Astrocyte of the cerebellum (primary cell): ENCODE measurements around the gene POLR2H.

Experiments
- DNase-seq: peaks from one replicate; pipeline ENCODE4 v3.0.0-alpha.2; 2011; ENCODE audit warnings: low read depth
- H3K4me3 ChIP-seq: 2 replicates; pipeline ENCODE4 v1.5.1; 2011; ENCODE audit warnings: mild to moderate bottlenecking, low read depth, low read length, moderate library complexity
- CTCF ChIP-seq: IDR thresholded peaks from 2 replicates; pipeline ENCODE4 v1.5.1; 2012; ENCODE audit warnings: low read length, low read depth, moderate library complexity, mild to moderate bottlenecking; ENCODE audit errors: missing control alignments
- in situ Hi-C: cut with HindIII; loops from 2 replicates; pipeline ENCODE4 v1.10.0; 2017; ENCODE audit warnings: low sequenced_read_pairs

The POLR2H gene

GRCh38 chr3:184351511-184352148 lies 9.9 kb upstream of the POLR2H start:
- TF ChIP-seq CTCF: no peak
- no peak overlapping the region for H3K4me3 ChIP-seq
- in situ Hi-C loops: no loop called here
- DNase-seq: no peak

GRCh38 chr3:184352149-184352785 lies 9.2 kb upstream of the POLR2H start:
- no peak overlapping the region for H3K4me3 ChIP-seq
- TF ChIP-seq CTCF: no peak
- DNase-seq: no peak
- in situ Hi-C loops: no loop called here

- no peak for DNase-seq
- no peak overlapping the region for H3K4me3 ChIP-seq
- no peak for TF ChIP-seq CTCF
- in situ Hi-C loops: no loop called here
These were observed 8.5 kb upstream of the POLR2H start for GRCh38 chr3:184352897-184353545.

- in situ Hi-C loops: no loop called here
- TF ChIP-seq CTCF: no peak
- no peak overlapping the region for H3K4me3 ChIP-seq
- no peak for DNase-seq
These were observed 8.0 kb upstream of the POLR2H start for GRCh38 chr3:184353546-184353941.

- no peak for DNase-seq
- no peak overlapping the region for H3K4me3 ChIP-seq
- in situ Hi-C loops: no loop called here
- TF ChIP-seq CTCF: peak; percentile 76
These were observed 7.3 kb upstream of the POLR2H start for GRCh38 chr3:184354121-184354728.

- in situ Hi-C loops: no loop called here
- no peak for TF ChIP-seq CTCF
- no peak for DNase-seq
- no peak overlapping the region for H3K4me3 ChIP-seq
These were observed 6.8 kb upstream of the POLR2H start for GRCh38 chr3:184354754-184355153.
